ENCODE results near the gene IRAK2.

- no peak for TF ChIP-seq ZC3H10 (CRISPR knock-in tag; IDR thresholded peaks at IDR 0.05)
- no peak for TF ChIP-seq ZNF70 (CRISPR knock-in tag; IDR thresholded peaks at IDR 0.05)
- TF ChIP-seq BACH2 (CRISPR knock-in tag; IDR thresholded peaks at IDR 0.05; ENCODE audit: borderline replicate concordance) = no peak
- TF ChIP-seq CSRNP3 (CRISPR knock-in tag; IDR thresholded peaks at IDR 0.05) = no peak
Observed at GRCh38 chr3:10155123-10155472, 9.6 kb upstream of the IRAK2 start.

Data from SK-N-SH treated with all-trans-retinoic acid at 6 μM for 48 hours (cell line).